Measurements from ENCODE around the gene OLFML2B.

- TF ChIP-seq EZH2 (IDR thresholded peaks at IDR 0.05; ENCODE audit: low read depth) (no peak), CTCF (conservative IDR thresholded peaks at IDR 0.05) (no peak)
These were observed 70.3 kb downstream of the OLFML2B start for GRCh38 chr1:161953256-161953920.

Measured in PC-9 (cell line).